Choroid plexus epithelial cell (primary cell): Measurements from ENCODE around the gene P2RX3.

Experiments
- DNase-seq: peaks from one replicate; pipeline ENCODE4 v3.0.0-alpha.2; 2010; ENCODE audit warnings: low read depth
- H3K4me3 ChIP-seq: 2 replicates; pipeline ENCODE4 v1.5.1; 2011; ENCODE audit warnings: low read depth, mild to moderate bottlenecking, control low read depth, low read length, moderate library complexity
- TF ChIP-seq, protein P1 (sequence below): conservative IDR thresholded peaks from 2 replicates; pipeline ENCODE4 v1.5.1; 2011; ENCODE audit warnings: low read depth, mild to moderate bottlenecking, control low read depth, inconsistent platforms, low read length, moderate library complexity

The P2RX3 gene

DNA sequence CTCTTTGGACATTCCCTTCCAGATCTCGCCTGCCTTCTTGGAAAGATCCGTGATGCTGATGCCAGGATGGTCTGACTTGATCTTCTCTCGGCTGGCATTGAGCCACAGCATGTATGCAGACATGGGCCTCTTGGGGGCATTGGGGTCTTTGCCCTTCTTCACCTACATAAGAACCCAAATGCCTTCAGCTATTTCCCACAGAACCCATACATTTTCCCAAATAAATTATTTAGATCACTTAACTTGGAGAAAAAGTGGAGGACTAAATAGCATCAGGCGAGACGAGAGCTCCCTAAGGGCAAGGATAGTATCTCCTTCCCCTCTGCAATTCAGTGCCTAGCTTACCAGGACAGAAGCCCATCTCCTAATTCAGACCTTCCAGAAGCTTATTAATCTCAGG, 10.4 kb upstream of the P2RX3 start:
- no peak overlapping the region for H3K4me3 ChIP-seq
- no peak for DNase-seq
- TF ChIP-seq, protein P1, sequence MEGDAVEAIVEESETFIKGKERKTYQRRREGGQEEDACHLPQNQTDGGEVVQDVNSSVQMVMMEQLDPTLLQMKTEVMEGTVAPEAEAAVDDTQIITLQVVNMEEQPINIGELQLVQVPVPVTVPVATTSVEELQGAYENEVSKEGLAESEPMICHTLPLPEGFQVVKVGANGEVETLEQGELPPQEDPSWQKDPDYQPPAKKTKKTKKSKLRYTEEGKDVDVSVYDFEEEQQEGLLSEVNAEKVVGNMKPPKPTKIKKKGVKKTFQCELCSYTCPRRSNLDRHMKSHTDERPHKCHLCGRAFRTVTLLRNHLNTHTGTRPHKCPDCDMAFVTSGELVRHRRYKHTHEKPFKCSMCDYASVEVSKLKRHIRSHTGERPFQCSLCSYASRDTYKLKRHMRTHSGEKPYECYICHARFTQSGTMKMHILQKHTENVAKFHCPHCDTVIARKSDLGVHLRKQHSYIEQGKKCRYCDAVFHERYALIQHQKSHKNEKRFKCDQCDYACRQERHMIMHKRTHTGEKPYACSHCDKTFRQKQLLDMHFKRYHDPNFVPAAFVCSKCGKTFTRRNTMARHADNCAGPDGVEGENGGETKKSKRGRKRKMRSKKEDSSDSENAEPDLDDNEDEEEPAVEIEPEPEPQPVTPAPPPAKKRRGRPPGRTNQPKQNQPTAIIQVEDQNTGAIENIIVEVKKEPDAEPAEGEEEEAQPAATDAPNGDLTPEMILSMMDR, result no peak

DNA sequence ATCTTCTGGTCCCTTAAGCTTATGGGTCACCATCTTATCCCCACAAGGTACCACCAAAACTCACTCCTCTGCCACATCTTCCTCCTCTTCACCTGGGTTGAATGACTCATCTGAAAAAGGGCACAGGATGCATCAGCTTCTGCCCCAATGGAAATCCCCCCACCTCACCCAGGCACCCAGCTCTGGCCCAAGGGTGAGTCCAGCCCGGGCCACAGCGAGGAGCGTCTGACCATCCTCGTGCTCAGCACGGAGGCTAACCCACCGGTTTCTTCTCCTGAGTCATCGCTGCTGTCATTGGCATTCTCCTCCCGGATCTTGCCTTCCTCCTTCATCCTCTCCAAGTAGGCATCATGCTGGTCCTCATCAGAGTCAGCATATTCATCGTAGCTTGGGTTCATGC, 8.1 kb upstream of the P2RX3 start:
- TF ChIP-seq, protein P1, result no peak
- no peak for DNase-seq

DNA sequence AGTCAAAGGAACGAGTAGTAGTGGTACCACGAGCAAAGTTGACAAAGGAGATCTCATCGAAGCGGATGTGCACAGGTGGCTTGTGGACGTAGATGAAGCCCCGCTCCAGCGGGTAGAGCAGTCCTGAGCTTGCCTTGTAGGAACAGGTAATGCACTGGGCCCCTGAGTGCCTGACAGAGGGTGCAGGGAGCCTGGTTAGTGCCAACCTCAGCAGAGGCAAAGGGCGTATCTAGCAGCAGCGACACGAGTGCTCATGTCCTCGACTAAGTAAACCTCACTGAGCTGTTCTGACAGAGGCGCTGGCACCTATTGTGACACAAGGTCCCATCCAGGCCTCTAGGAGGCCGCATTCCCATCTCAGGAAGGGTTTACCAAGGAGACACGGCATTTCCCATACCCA, 6.4 kb upstream of the P2RX3 start:
- DNase-seq, result no peak

More for the DNA sequence above, 8.1 kb upstream of the P2RX3 start:
- H3K4me3 ChIP-seq, result no peak overlapping the region

DNA sequence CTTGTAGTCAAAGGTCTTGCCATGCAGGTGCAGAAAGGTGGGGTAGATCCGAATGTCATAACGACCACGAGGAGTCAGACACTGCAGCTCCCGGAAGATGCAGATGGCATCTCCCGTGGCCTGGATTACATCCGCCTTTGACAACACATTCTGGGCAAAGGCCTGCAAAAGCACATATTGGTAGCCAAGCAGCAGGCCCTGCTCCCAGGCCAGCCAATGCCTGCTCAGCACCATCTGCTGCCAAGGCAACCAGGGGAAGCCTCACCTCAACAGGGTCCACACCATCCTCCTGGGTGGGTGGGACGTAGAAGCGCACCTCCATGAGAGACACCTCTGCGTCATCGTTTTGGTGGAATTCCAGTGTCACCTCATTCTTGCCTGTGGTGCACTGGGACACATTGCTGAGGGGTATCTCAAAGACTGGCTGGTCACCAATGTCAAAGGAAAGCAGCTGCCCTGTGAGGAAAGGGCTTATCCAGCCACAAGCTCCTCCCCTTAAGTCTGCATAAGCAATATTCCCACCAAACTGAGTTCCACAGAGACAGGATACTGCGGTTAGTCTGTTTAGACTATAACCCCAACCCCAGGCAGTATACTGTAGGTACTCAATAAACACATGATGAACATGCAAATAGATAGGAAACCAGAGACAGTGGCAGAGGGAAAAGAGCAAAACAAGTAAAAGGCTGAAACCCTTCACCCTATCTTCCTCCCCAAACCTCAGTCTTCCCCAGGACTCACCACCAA, 5.3 kb upstream of the P2RX3 start:
- no peak for DNase-seq
- no peak overlapping the region for H3K4me3 ChIP-seq
- TF ChIP-seq, protein P1, result no peak

More for the DNA sequence above, 6.4 kb upstream of the P2RX3 start:
- TF ChIP-seq, protein P1, result no peak
- no peak overlapping the region for H3K4me3 ChIP-seq

DNA sequence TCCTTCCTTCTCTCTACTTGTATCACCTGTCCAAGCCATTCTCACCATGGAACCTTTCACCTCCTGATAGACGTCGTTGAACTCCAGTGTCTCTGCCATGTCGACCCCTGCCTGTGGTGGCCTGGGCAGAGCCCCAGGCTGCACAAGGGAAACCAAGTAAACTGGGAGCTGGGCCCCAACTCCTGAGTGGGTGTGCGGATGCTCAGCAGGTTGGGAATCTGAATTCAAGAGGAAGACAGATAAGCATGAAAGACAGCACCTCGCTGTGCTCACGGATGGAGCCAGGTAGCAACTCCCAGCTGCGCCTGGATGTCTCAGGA, 3.2 kb upstream of the P2RX3 start:
- TF ChIP-seq, protein P1, result no peak
- DNase-seq, result no peak
- peak overlapping the region; percentile 79 for H3K4me3 ChIP-seq

DNA sequence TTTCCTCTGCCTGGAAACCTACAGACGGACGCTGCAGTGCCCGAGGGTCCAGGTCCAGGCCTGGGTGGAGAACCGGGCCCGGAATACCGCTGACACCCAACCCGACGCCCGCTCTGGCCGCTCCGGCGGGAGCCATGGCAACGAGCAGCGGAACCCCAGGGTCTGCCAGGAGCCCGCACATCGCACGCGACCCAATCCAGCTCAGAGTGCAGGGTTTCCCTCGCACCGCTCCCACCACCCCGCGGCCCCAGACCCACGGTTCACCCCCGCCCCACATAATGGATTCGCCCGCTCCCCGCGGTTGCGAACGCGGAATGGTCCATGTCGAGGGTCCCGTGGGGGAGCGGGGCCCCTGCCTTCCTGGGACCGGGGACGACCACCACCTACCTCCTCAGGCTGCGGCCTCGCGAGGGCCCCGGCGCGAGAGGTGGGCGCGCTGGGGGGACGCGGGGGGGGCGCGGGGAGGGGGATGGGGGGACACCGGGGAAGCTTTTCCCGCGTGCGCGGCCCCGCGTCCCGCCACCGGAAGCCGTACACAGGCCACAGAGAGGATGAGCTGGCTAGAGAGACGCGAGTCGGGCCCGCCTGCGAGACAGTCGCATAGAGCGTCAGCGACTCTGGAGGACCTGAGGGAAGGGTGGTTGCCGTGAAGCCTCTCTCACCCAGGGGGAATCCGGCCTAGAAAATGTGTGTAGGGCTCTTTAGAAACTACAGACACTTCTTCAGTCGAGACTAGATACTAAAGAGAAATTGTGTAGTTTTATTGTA, 2.6 kb upstream of the P2RX3 start, which contains the start of gene SSRP1:
Gene SSRP1 (minus strand): TSS at position 550 of the 768 bp plus-strand sequence. CDS start 771 bp downstream, outside the sequence.
- TF ChIP-seq, protein P1, result no peak
- peak within 1 kb of the TSS; percentile 79 for H3K4me3 ChIP-seq
- DNase-seq, result peak; percentile 86
